EL (cell line): ENCODE data around the gene BRIP1.
"Not testable (repeated sequence)": the region's sequence is repeated elsewhere in the genome, so short reads cannot be mapped to it uniquely, and the experiment has no call there.

ENCODE experiments used
- DNase-seq: peaks from one replicate; pipeline ENCODE4 v3.0.0-alpha.2; 2016

BRIP1 gene

DNA sequence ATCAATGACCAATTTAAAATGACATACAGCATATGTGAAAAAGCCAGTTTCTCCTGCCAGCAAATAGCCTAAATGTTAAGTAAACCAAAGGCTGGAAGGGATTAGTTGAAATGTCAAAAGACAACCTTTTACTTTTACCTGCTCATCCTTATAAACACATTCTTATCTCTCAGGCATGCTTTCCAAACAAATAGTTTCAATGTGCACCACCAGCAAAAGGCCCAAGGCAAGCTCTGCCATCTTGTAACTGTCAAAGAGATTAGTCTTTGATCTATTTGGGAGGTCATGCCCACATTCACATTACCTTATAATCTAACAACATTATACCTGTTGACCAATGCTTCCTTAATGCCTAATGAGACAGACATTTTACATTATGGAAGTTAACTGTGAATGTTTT is 140.1 kb downstream of the BRIP1 start:
- no peak for DNase-seq

DNA sequence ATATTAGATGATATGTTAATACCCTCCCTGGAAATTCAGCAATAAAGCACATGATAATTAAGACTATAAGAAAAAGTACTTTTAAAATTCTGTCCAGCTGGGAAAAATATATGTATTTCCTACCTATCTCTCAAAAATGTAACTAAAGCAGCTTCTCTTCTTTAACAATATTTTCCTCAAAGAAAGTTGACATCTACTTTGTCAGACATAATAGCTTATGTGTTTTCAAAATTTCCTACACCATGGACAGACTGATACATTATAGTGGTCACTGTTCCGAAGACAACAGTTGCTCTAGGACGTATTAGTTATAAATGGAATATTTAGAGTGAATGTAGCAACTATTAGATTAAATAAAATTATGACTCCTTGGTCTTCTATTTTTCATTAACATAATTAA is 140.9 kb downstream of the BRIP1 start:
- no peak for DNase-seq

DNA sequence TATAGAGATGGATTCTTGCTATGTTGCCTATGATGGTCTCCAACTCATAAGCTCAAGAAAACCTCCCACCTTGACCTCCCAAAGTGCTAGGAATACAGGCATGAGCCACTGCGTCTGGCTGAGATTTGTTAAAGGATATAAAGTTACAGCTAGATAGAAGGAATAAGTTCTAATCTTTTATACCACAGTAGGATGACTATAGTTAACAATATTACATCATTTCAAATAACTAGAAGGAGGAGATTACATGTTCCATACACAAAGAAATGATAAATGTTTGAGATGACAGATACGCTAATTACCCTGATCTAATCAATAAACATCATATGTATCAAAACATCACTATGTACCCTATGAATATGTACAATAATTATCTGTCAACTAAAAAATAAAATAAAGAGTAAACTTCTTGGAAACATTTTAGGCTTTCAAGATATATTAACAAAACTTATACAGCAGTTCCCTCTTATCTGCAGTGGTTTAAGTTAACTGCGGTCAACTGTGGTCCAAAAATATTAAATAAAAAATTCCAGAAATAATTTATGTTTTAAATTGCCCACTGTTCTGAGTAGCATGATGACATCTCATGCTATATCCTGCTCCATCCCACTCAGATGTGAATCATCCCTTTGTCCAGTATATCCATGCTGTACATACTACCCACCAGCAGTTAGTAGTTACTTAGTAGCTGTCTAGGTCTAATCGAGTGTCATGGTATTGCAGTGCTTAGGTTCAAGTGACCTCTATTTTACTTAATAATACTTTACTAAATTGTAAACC is 143.1 kb downstream of the BRIP1 start:
- peak; percentile 11 for DNase-seq

DNA sequence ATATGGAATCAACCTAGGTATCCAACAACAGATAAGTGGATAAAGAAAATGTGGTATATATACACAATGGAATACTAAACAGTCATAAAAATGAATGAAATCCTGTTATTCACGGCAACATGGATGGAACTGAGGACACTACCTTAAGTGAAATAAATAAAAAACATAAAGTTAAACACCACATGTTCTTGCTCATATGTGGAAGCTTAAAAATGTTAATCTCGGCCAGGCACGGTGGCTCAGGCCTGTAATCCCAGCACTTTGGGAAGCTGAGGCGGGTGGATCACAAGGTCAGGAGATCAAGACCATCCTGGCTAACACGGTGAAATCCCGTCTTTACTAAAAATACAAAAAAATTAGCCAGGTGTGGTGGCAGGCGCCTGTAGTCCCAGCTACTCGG is 144.1 kb downstream of the BRIP1 start:
- not testable (repeated sequence) for DNase-seq

DNA sequence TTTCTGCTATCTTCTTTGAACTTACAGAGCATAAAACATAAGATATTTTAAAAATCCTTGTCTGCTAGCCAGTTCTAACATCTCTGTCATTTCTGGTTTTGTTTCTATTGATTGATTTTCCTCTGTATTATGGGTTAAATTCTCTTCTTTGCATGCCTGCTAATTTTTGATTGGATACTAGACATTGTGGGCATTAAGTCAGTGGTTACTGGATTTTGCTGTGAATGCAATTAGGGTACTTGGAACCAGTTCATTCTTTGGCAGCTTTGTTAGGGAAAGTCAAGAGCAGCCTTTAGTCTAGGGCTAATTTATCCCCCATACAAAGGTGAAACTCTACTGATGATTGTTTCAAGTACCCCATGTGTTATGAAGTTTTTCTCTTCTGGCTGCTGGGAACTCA is 145.3 kb downstream of the BRIP1 start:
- DNase-seq: no peak

DNA sequence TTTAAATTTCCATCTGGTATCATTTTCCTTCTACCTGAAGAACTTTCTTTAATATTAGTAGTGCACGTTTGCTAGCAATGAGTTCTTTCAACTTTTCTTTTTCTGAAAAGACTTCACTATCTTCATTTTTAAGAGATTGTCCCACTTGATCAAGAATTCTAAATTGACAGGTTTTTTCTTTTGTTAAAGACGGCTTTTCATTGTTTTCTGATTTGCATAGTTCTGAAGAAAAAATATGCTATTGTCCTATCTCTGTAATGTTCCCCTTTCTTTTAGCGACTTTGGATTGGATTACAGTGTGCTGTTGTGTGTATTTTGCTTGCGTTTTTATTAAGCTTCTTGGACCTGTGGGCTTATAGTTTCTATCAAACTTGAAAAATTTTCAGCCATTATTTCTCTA is 146.0 kb downstream of the BRIP1 start:
- DNase-seq: no peak

DNA sequence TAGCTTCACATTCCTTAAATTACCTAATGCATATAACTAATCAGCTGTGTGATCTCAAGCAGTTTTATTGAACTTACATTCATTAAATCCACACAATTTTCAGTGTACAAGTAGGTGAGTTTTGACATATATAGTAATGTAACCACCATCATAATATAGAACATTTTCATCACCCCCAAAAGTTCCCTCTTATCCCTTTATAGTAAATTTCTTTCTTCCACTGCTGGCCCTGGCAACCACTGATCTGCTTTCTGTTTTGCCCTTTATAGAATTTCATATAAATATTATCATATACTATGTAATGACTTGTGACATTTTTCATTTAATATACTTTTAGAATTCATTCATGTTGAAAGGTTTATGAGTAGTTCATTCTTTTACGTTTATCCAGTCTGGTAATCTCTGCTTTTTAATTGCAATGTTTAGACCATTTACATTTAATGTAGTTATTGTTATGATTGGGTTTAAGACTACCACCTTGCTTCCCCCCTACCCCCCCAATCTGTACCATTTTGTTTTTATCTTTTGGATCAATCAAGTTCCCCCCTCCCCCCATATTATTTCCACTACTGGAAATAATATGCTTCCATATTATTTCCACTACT is 147.0 kb downstream of the BRIP1 start:
- no peak for DNase-seq

DNA sequence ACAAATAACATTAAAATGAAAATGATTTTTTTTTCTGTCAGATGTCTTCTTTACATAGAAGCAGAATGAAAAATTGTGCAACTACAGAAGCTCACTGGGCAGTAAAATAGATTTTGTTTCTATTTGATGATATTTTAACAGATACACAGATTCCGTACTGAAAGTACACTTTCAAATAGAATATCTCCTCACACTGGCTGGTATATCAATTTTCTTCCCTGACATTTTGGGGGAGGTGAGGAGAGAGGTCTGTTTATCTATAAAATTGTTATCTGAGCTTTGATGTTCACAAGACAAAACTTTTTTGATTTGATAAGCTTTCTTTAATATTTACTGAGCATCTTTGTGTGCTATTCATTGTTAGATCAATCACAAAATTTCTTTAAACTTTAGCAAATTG is 148.0 kb downstream of the BRIP1 start:
- DNase-seq: no peak

DNA sequence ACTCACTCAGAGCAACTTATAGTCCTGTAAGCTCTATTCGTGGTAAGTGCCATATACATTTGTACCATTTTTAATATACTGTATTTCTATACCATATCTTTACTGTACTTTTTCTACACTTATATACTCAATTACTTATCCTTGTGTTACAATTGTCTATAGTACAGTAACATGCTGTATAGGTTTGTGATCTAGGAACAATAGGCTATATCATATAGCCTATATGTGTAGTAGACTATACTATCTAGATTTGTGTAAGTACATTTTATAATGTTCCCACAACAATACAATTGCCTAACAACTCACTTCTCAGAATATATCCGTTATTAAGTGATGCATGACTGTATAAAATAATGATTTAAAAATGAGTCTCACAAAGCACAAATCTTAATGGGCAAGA is 149.0 kb downstream of the BRIP1 start:
- no peak for DNase-seq

DNA sequence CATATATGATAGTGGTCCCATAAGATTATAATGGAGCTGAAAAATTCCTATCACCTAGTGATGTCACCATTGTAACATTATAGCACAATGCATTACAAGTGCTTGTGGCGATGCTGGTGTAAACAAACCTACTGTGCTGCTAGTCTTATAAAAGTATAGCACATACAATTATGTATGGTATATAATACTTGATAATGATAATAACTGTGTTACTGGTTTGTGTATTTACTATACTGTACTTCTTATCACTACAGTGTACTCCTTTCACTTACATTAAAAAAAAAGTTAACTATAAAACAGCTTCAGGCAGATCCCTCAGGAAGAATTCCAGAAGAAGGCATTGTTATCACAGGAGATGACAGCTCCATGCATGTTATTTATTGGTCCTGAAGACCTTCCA is 150.3 kb downstream of the BRIP1 start:
- no peak for DNase-seq

DNA sequence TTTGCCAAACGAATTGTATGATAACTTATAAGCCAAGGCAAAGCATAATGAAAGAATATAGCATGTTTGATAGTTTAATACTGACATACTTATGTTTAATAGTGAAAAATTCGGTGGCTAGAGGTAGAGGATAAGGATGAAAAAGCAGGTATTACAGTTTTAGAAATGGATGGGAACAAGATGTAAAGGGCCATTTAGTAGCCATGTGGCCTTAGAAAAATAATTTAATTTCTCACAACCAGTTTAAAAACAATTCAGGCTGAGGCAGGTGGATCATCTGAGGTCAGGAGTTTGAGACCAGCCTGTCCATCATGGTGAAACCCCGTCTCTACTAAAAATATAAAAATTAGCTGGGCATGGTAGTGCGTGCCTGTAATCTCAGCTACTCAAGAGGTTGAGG is 152.8 kb downstream of the BRIP1 start:
- DNase-seq: no peak

DNA sequence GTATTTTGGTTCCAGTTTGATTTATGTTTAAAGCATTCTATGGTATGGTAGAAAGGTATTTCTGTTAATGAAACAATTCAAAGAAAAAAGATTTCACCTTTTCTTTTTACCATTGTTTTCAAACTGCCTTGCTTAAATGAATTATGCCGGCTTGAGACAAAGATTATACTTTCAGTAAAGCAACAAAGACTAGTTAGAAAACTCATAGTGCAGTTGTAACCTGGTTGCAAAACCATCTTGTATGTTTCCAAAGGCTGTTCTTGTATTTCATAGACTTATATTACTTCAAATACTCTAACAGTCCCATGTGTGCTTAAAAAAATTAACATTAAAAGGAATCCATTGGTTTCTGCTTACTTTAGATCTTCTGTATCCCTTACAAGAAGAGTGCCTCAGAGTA is 153.8 kb downstream of the BRIP1 start:
- DNase-seq: no peak

DNA sequence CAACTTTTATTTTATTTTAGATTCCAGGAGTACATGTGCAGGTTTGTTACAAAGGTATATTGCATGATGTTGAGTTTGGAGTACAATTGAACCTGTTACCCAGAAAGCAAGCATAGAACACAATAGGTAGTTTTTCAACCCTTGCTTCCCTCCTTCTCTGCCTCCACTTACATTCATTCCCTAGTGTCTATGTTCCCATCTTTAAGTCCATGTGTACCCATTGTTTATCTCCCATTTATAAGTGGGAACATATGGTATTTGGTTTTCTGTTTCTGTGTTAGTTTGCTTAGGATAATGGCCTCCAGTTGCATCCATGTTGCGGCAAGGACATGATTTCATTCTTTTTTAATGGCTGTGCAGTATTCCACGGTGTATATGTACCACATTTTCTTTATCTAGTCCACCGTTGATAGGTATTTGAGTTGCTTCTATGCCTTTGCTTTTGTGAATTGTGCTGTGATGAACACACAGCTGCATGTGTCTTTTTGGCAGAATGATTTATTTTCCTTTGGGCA is 158.3 kb downstream of the BRIP1 start:
- DNase-seq: no peak

DNA sequence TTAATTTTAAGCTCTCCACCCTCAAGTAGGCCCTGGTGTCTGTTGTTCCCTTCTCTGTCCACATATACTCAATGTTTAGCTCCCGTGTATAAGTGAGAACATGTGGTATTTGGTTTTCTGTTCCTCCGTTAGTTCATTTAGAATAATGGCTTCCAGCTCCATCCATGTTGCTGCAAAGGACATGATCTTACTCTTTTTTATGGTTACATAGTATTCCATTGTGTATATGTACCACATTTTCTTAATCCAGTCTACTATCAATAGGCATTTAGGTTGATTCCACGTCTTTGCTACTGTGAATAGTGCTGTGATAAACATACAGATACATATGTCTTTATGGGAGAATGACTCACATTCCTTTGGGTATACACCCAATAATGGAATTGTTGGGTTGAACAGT is 160.9 kb downstream of the BRIP1 start:
- DNase-seq: no peak

DNA sequence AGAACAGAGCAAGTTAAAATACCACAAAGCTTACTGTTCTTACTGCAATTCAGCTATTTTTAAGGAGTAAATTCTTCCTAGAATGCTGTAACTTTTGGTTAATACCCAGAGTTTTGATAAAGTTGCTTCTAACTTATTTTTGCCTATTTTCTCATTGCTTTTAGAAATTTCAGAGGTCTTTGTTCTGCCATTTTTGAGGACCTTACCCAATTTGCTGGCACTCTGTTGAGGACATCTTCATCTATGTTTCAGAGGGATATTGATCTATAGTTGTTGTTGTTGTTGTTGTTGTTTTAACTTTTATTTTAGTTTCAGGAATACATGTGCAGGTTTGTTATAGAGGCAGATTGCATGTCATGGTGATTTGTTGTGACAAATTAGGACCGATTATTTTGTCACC is 161.3 kb downstream of the BRIP1 start:
- DNase-seq: no peak

DNA sequence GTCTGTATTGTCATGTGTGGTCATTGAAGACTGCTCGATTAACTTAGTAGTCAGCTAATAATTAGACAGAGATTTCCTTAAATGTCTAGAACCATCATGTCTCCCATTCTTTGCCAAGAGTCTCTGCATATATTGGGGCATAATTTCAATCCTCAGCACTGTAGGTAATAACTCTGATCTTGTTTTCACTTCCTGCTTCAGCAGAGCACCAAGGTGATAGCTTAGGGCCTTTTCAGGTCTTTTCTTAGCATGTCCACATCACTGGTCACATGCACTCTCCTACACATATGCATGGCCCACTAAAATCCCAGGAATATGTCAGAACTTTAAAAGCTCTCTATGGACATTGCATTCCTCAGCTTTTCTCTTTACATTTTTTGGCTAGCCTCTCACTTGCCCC is 162.0 kb downstream of the BRIP1 start:
- no peak for DNase-seq

DNA sequence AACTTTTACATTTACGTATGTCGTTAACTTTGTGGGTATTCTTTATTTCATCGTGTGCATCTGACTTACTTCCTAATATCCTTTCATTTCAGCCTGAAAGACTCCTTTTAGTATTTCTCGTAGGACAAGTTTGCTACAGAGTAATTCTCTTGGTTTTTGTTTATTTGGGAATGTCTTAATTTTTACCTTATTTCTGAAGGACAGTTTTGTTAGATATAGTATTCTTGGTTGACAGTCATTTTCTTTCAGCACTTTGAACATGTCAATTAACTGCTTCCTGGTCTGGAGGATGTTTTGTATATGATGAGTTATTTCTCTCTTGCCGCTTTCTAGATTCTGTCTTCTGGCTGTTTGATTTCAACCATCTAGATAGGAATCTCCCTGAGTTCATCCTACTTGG is 163.1 kb downstream of the BRIP1 start:
- no peak for DNase-seq

DNA sequence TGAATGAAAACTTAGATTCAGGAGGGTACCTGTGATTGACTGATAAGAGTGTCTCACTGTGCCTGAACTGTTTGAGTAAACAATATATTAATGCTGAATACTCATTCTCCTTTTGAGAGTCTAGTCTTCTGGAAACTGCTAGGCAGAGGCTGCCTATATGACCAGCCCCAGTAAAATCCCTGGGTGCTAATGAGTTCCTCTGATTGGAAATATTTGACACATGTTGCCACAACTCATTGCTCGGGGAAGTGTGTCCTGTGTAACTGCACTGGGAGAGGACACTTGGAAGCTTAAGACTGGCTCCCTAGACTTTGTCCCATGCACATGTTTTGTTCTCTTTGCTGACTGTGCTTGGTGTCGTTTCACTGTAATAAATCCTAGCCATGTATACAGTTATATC is 163.6 kb downstream of the BRIP1 start:
- no peak for DNase-seq

DNA sequence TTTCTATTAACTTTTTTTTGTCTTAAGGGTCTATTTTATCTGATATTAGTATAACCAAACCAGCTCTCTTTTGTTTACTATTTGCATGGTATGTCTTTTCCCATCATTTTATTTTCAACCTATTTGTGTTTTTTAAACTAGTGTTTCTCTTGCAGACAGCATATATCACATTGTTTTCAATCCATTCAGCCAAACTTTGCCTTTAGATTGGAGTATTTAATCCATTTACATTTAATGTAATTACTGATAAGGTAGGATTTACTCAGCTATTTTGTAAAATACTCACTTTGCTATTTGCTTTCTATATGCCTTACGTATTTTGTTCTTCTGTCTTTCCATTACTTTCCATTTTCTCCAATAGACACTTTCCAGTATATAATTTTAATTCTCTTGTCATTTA is 164.3 kb downstream of the BRIP1 start:
- no peak for DNase-seq

DNA sequence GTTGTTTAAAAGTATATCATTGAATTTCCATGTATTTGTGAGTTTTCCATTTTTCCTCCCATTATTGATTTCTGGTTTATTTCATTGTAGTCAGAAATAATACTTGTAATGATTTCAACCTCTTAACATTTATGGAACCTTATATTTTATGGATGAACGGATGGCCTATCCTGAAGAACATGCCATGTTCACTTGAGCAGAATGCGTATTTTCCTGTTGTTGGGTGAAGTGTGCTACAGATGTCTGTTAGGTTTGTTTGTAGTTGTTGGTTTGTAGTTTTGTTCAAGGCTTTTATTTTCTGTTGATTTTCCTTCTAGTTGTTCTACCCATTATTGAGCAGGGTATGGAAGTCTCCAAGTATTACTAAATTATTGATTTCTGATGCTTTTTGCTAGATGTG is 165.1 kb downstream of the BRIP1 start:
- DNase-seq: no peak

DNA sequence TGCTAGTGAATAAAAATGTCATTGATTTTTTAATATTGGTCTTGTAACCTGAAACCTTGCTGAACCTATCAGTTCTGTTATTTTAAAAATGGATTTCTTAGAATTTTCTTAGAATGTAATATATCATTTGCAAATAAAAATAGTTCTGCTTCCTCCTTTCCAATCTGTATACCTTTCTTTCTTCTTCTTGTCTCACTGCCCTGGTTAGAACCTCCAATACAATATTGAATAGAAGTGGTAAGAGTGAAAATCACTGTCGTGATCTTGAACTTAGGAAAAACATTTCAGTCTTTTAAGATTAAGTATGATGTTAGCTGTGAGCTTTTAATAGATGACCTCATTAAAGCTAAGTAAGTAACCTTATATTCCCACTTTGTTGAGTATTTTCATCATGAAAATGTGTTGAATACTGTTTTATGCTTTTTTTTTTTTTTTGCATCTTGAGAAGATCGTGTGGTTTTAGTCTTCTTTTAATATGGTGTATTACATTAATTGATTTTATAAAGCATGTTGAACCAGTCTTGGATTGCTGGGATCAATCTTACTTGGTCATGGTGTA is 167.5 kb downstream of the BRIP1 start:
- no peak for DNase-seq

DNA sequence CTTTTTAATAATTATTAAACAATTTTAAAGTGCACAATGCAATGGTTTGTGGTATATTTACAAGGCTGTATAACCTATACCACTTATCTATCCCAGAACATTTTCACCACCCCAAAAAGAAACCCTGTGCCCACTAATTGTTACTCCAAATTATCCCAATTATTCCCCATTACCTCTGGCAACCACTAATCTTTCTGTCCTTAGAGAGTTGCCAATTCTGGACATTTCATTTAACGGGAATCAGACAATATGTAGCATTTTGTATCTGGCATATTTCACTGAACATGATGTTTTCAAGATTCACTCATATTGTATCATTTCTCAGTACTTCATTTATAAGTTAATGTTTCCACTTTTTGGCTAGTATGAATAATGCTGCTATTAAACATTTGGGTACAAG is 169.2 kb downstream of the BRIP1 start:
- no peak for DNase-seq

DNA sequence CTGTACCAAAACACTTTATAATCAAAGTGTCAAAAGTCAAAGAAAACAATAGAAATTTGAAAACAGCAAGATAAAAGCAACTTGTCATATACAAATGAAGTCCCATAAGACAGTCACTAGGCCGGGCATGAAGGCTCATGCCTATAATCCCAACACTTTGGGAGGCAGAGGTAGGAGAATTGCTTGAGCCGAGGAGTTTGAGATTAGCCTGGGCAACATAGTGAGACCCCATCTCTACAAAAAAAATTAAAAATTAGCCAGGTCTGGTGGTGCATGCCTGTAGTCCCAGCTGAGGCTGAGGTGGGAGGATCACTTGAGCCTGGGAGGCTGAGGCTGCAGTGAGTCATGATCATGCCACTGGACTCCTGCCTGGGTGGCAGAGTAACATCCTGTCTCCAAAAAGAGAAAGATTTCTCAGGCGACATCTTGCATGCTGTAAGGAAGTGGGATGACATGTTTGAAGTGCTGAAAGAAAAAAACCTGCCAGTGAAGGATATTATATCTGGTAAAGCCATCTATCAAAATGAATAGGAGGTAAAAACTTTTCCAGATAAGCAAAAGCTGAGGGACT is 173.6 kb downstream of the BRIP1 start:
- DNase-seq: peak; percentile 65

DNA sequence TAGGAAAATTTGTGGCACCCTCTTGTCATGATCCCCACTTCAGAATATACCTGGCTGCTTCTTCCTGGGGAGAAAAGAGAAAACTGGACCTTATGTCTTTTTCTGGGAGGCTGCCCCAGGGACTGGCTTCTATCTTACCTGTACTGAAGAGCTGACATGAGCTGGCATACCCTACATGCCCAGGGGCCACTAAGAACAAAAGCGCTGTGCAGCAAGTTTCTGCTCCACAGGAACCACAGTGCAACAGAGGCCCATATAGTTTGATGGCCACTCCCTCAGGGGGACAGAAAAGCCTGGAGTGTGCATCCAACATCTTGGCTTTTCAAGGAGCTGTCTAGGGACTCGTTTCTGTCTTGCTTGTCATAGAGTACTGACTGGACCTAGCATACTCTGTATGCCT is 175.6 kb downstream of the BRIP1 start:
- DNase-seq: no peak
